ENCODE results near the gene RAB39A. TPM values are rescaled to one million over a fixed set of nuclear protein-coding genes. Genes with fewer than 3 reads are reported as not detected.
"Not testable (repeated sequence)": the region's sequence is repeated elsewhere in the genome, so short reads cannot be mapped to it uniquely, and the experiment has no call there.

Gene RAB39A
- total RNA-seq, 2 donors from 2014 or later = 0.39 TPM; not detected in 1

GRCh38 chr11:107929611-107930200, 1.5 kb downstream of the RAB39A start:
- H3K4me3 Mint-ChIP-seq = peak overlapping the region in 1 of 2 donors; percentile 94
- peaks cover 4 to 6% of the 10 kb centered on the region in 2 donors for H3K36me3 Mint-ChIP-seq (ENCODE audit: insufficient read depth in 2 of 2)
- DNase-seq = no peak
- H3K27me3 Mint-ChIP-seq (ENCODE audit: low read depth) = peaks cover 41% of the 10 kb centered on the region
- H3K27ac Mint-ChIP-seq = no peak overlapping the region
- peaks cover 8% of the 10 kb centered on the region for H3K4me1 Mint-ChIP-seq (ENCODE audit: low read depth)
- no peaks in the 10 kb centered on the region for H3K9me3 Mint-ChIP-seq
- no peak for ATAC-seq (replicated peaks in 1 of 2)

GRCh38 chr11:107931206-107931605, 3.0 kb downstream of the RAB39A start:
- H3K4me3 Mint-ChIP-seq = no peak overlapping the region
- H3K36me3 Mint-ChIP-seq (ENCODE audit: insufficient read depth in 2 of 2) = peaks cover 4% of the 10 kb centered on the region in 2 donors
- no peak for DNase-seq
- peaks cover 31% of the 10 kb centered on the region for H3K27me3 Mint-ChIP-seq (ENCODE audit: low read depth)
- no peak for ATAC-seq (replicated peaks in 1 of 2)
- no peaks in the 10 kb centered on the region for H3K9me3 Mint-ChIP-seq
- H3K4me1 Mint-ChIP-seq (ENCODE audit: low read depth) = peaks cover 8% of the 10 kb centered on the region
- no peak overlapping the region for H3K27ac Mint-ChIP-seq

GRCh38 chr11:107947904-107948303, 19.7 kb downstream of the RAB39A start:
- ATAC-seq (replicated peaks in 1 of 2) (no peak), DNase-seq (no peak)
- H3K36me3 Mint-ChIP-seq (ENCODE audit: insufficient read depth in 2 of 2) = no peaks in the 10 kb centered on the region
- no peak overlapping the region for H3K4me3 Mint-ChIP-seq
- no peaks in the 10 kb centered on the region for H3K4me1 Mint-ChIP-seq (ENCODE audit: low read depth)
- H3K27me3 Mint-ChIP-seq (ENCODE audit: low read depth) = no peaks in the 10 kb centered on the region
- H3K9me3 Mint-ChIP-seq = no peaks in the 10 kb centered on the region
- H3K27ac Mint-ChIP-seq = no peak overlapping the region

- not testable (repeated sequence) for DNase-seq; H3K9me3 Mint-ChIP-seq; H3K4me3 Mint-ChIP-seq; H3K27ac Mint-ChIP-seq; H3K27me3 Mint-ChIP-seq (ENCODE audit: low read depth); H3K4me1 Mint-ChIP-seq (ENCODE audit: low read depth); H3K36me3 Mint-ChIP-seq (ENCODE audit: insufficient read depth in 2 of 2); ATAC-seq (replicated peaks in 1 of 2)
These were observed 20.1 kb downstream of the RAB39A start for GRCh38 chr11:107948328-107948727.

- no peaks in the 10 kb centered on the region for H3K36me3 Mint-ChIP-seq (ENCODE audit: insufficient read depth in 2 of 2)
- no peak overlapping the region for H3K27ac Mint-ChIP-seq
- no peak for ATAC-seq (replicated peaks in 1 of 2)
- H3K4me3 Mint-ChIP-seq = no peak overlapping the region
- no peaks in the 10 kb centered on the region for H3K4me1 Mint-ChIP-seq (ENCODE audit: low read depth)
- H3K9me3 Mint-ChIP-seq = no peaks in the 10 kb centered on the region
- peaks cover 3% of the 10 kb centered on the region for H3K27me3 Mint-ChIP-seq (ENCODE audit: low read depth)
- DNase-seq = no peak
These were observed 22.9 kb downstream of the RAB39A start for GRCh38 chr11:107951155-107951554.

GRCh38 chr11:107953446-107953845, 25.2 kb downstream of the RAB39A start:
- no peak for DNase-seq

GRCh38 chr11:107956543-107956942, 28.3 kb downstream of the RAB39A start:
- H3K27ac Mint-ChIP-seq = no peak overlapping the region
- ATAC-seq (replicated peaks in 1 of 2) (no peak), DNase-seq (no peak)
- peaks cover 25% of the 10 kb centered on the region for H3K27me3 Mint-ChIP-seq (ENCODE audit: low read depth)
- H3K4me1 Mint-ChIP-seq (ENCODE audit: low read depth) = no peaks in the 10 kb centered on the region
- H3K4me3 Mint-ChIP-seq = no peak overlapping the region
- H3K9me3 Mint-ChIP-seq = no peaks in the 10 kb centered on the region
- H3K36me3 Mint-ChIP-seq (ENCODE audit: insufficient read depth in 2 of 2) = no peaks in the 10 kb centered on the region

More at GRCh38 chr11:107953446-107953845, 25.2 kb downstream of the RAB39A start:
- no peak for ATAC-seq (replicated peaks in 1 of 2)
- Mint-ChIP-seq H3K36me3 (ENCODE audit: insufficient read depth in 2 of 2) (no peaks in the 10 kb centered on the region), H3K27me3 (ENCODE audit: low read depth) (peaks cover 25% of the 10 kb centered on the region), H3K9me3 (no peaks in the 10 kb centered on the region), H3K4me3 (no peak overlapping the region), H3K27ac (no peak overlapping the region), H3K4me1 (ENCODE audit: low read depth) (no peaks in the 10 kb centered on the region)

GRCh38 chr11:107957109-107957588, 28.9 kb downstream of the RAB39A start:
- ATAC-seq (replicated peaks in 1 of 2) (no peak), DNase-seq (no peak)
- Mint-ChIP-seq H3K36me3 (ENCODE audit: insufficient read depth in 2 of 2) (no peaks in the 10 kb centered on the region), H3K9me3 (no peaks in the 10 kb centered on the region), H3K27me3 (ENCODE audit: low read depth) (peaks cover 28% of the 10 kb centered on the region), H3K27ac (no peak overlapping the region), H3K4me3 (no peak overlapping the region), H3K4me1 (ENCODE audit: low read depth) (no peaks in the 10 kb centered on the region)

GRCh38 chr11:107961480-107961879, 33.2 kb downstream of the RAB39A start:
- Mint-ChIP-seq H3K27ac (no peak overlapping the region), H3K27me3 (ENCODE audit: low read depth) (peaks cover 25% of the 10 kb centered on the region), H3K36me3 (ENCODE audit: insufficient read depth in 2 of 2) (no peaks in the 10 kb centered on the region), H3K9me3 (no peaks in the 10 kb centered on the region), H3K4me3 (no peak overlapping the region), H3K4me1 (ENCODE audit: low read depth) (no peaks in the 10 kb centered on the region)
- ATAC-seq (replicated peaks in 1 of 2) (no peak), DNase-seq (no peak)

- Mint-ChIP-seq H3K9me3 (no peaks in the 10 kb centered on the region), H3K4me3 (no peak overlapping the region), H3K4me1 (ENCODE audit: low read depth) (no peaks in the 10 kb centered on the region), H3K36me3 (ENCODE audit: insufficient read depth in 2 of 2) (no peaks in the 10 kb centered on the region), H3K27me3 (ENCODE audit: low read depth) (peaks cover 18% of the 10 kb centered on the region), H3K27ac (no peak overlapping the region)
- DNase-seq = no peak
- ATAC-seq (replicated peaks in 1 of 2) = no peak
These were observed 33.9 kb downstream of the RAB39A start for GRCh38 chr11:107962181-107962580.

GRCh38 chr11:107963091-107963490, 34.8 kb downstream of the RAB39A start:
- ATAC-seq (replicated peaks in 1 of 2) (no peak), DNase-seq (no peak)
- Mint-ChIP-seq H3K4me3 (no peak overlapping the region), H3K27me3 (ENCODE audit: low read depth) (peaks cover 9% of the 10 kb centered on the region), H3K9me3 (no peaks in the 10 kb centered on the region), H3K36me3 (ENCODE audit: insufficient read depth in 2 of 2) (no peaks in the 10 kb centered on the region), H3K27ac (no peak overlapping the region), H3K4me1 (ENCODE audit: low read depth) (no peaks in the 10 kb centered on the region)

GRCh38 chr11:107969219-107969618, 41.0 kb downstream of the RAB39A start:
- Mint-ChIP-seq H3K4me3 (no peak overlapping the region), H3K4me1 (ENCODE audit: low read depth) (no peaks in the 10 kb centered on the region), H3K36me3 (ENCODE audit: insufficient read depth in 2 of 2) (no peaks in the 10 kb centered on the region), H3K27ac (no peak overlapping the region), H3K9me3 (no peaks in the 10 kb centered on the region), H3K27me3 (ENCODE audit: low read depth) (peaks cover 6% of the 10 kb centered on the region)
- DNase-seq (no peak), ATAC-seq (replicated peaks in 1 of 2) (no peak)

GRCh38 chr11:107970049-107970448, 41.8 kb downstream of the RAB39A start:
- no peak for ATAC-seq (replicated peaks in 1 of 2)
- Mint-ChIP-seq H3K4me3 (no peak overlapping the region), H3K27ac (no peak overlapping the region)

GRCh38 chr11:107973641-107974040, 45.4 kb downstream of the RAB39A start:
- Mint-ChIP-seq H3K36me3 (ENCODE audit: insufficient read depth in 2 of 2) (no peaks in the 10 kb centered on the region), H3K27ac (no peak overlapping the region), H3K9me3 (peaks cover 0 to 2% of the 10 kb centered on the region in 2 donors), H3K27me3 (ENCODE audit: low read depth) (peaks cover 6% of the 10 kb centered on the region), H3K4me1 (ENCODE audit: low read depth) (no peaks in the 10 kb centered on the region), H3K4me3 (no peak overlapping the region)
- no peak for ATAC-seq (replicated peaks in 1 of 2)
- DNase-seq = no peak

More at GRCh38 chr11:107970049-107970448, 41.8 kb downstream of the RAB39A start:
- no peaks in the 10 kb centered on the region for H3K36me3 Mint-ChIP-seq (ENCODE audit: insufficient read depth in 2 of 2)
- no peak for DNase-seq
- H3K9me3 Mint-ChIP-seq = peaks cover 0 to 2% of the 10 kb centered on the region in 2 donors
- H3K4me1 Mint-ChIP-seq (ENCODE audit: low read depth) = no peaks in the 10 kb centered on the region
- H3K27me3 Mint-ChIP-seq (ENCODE audit: low read depth) = peaks cover 6% of the 10 kb centered on the region
